Midbrain (tissue), 1 donor: ENCODE data around the gene VASH1.

Experiments
- DNase-seq: peaks from one replicate; lab custom pipeline; 2025; lab: John Stamatoyannopoulos, UW

Gene VASH1

DNA sequence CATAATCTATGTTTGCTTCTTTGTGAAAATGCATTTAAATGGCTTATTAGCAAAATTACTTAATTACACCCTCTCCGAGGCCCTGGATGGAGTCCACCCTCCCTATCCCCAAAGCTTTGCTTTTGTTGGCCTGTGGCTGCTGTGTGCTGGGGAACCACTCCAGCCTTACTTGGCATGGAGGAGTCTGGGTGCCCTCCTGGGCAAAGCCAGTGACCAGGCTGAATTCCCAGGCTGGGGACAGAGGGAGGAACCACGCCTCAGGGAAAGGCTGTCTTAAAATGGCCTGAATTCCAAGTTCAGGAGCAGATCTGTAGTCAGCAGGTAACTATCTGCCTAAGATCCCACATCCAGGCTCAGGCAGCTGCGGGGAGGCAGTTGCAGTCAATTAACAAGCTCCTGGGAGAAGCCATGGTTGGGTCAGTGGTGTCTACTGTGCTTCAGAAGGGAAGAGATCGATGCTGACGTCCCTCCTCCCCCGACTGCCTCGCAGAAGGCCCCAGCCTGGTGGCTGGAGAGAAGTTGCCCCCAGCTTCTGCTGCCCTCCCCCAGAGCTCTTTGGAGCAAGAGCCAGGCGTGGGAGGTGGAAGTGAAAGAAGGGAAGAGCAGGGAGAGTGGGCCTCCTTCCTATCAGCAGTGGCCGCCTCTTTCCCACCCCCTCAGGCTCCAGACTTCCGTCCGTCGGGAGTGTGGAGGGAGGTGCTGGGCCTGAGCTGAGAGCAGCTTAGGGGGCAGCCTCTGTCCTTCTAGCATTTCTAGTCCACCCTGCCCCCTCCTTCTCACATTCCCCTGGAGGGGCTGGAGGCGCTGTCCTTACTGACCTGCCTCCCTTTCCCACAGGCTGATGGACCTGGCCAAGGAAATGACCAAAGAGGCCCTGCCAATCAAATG lies 11.3 kb downstream of the VASH1 start:
- peak; percentile 47 for DNase-seq

DNA sequence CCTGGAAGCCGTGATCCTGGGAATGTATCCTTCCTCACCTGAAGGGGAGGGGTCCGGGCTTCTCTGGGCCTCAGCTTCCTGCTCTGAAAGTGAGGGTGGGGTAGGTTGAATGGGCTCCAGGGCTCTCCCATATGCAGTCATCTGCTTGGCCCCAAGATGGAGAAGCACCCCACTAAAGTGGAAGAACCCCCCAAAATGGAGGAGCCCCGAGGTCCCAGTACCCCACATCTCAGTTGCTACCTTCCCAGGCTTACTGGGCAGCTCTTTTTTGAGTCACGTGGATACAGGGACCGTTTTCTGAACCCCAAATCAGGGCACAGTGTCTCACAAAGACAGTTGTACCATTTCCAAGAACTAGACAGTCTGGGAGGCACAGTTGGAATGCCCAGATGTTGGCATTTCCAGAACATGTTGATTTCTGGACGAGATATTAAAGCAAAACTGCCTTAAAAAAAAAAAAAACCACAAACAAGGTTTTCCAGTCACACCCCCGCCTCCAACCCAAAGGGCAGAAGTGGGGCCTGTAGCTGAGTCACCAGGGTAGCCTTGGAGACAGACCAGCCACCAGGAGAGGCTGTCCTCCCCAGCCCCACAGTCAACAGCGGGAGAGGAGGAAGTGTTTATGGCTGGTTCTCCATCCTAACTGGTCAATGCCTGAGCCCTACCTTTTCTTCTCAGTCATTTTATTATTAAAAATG lies 12.1 kb downstream of the VASH1 start:
- no peak for DNase-seq

GRCh38 chr14:76773956-76774820 lies 12.9 kb downstream of the VASH1 start:
- DNase-seq, result no peak

GRCh38 chr14:76774821-76775694 lies 13.8 kb downstream of the VASH1 start:
- DNase-seq, result no peak

DNA sequence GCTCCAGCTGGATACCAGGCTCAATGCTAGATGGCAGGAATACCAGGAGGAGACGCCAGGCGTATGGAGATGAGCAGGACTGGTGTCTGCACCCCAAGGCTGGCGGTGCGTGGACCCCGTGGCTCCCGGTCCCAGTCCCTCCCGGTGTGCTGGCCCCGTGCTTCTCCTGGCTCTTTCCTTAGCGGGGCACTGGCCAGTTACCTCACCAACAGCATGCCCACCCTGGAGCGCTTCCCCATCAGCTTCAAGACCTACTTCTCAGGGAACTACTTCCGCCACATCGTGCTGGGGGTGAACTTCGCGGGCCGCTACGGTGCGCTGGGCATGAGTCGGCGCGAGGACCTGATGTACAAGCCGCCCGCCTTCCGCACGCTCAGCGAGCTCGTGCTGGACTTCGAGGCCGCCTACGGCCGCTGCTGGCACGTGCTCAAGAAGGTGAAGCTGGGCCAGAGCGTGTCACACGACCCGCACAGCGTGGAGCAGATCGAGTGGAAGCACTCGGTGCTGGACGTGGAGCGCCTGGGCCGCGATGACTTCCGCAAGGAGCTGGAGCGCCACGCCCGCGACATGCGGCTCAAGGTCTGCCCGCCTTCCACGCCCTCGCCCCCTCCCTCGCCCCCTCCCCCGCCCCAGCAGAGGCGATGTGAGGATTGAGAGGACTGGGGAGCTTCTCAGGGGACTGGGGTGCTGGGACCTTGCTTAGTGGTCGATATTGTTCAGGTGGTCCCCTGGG lies 14.6 kb downstream of the VASH1 start:
- no peak for DNase-seq

DNA sequence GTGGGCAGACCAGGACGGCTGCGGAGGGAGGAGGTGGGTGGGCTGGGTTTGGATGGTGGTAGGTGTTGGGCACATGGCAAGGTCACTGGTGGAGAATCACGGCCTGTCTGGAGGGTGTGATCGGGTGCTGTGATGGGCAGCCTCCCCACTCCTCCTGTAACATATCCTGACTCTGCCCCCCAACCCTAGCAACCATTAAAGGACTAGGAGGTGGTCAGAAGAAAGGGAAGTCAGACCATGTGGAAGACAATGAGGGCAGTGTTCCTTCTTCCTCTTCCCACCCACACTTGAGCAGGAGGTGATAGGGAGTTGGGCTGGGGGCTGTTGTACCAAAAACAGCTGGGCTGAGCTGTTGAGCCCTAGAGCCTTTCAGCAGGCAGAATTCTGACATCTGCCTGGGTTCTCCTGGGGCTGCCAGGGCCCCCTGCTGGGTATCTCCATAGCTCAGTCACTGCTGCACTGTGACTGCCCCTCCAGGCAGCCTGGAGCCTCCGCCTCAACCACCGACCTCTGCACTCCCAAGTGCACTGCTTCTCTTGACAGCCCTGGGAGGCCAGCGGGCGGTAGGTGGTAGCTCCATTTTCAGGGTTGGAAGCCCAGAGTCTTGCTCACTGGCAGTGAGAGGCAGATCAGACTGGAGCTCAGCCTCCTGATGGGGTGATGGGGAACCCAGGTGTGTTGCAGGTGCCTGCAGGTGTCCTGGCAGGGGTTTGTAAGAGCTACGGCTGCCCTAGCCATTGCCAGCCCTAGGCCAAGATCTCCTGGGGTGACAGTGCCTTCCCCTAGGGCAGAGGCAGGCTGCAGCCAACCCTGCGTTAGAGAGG lies 15.4 kb downstream of the VASH1 start:
- DNase-seq, result no peak

GRCh38 chr14:76777721-76778120 lies 16.5 kb downstream of the VASH1 start:
- no peak for DNase-seq

GRCh38 chr14:76778546-76779215 lies 17.4 kb downstream of the VASH1 start:
- DNase-seq, result no peak

GRCh38 chr14:76779221-76780057 lies 18.2 kb downstream of the VASH1 start:
- no peak for DNase-seq

- DNase-seq, result no peak
Measured at GRCh38 chr14:76780058-76780345, 18.7 kb downstream of the VASH1 start.

GRCh38 chr14:76780360-76780759 lies 19.1 kb downstream of the VASH1 start:
- no peak for DNase-seq

DNA sequence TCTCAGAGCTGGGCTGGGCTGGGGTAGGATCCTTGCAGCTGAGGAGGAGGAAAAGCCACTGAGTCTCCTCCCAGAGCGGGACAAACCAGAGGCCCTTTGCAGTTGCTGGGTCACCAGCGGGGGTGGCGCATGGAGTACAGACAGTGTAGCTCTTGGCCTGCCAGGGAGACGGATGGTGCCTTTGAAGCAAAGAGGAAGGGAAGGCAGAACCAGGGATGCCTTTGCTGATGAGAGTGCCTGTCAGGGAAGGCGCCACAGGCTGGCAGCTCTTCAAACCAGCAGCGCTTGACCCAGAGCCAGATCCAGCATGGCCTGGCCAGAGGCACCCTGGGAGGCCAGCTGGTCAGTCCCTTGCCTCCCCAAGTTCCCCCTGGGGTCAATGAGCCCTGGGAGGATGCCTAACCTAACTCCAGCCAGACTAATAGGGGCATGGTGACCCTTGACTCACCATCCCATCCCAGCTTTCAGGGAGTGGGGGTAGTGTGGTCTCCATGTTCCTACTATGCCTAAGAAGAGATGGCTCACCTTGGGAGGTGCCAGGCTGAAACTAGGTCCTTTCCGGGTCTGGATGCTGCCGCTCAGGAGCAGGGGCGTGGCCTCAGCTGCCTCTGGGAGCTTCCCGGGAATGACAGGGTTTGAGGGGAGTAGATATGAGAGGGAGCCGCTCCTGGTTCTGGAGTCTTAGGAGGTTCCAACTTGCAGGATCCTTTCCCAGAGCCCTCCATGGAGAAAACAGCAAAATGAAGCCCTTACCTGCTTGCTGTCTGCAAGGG lies 19.8 kb downstream of the VASH1 start:
- peak; percentile 82 for DNase-seq

- DNase-seq, result no peak
Measured at GRCh38 chr14:76781648-76782051, 20.4 kb downstream of the VASH1 start.

DNA sequence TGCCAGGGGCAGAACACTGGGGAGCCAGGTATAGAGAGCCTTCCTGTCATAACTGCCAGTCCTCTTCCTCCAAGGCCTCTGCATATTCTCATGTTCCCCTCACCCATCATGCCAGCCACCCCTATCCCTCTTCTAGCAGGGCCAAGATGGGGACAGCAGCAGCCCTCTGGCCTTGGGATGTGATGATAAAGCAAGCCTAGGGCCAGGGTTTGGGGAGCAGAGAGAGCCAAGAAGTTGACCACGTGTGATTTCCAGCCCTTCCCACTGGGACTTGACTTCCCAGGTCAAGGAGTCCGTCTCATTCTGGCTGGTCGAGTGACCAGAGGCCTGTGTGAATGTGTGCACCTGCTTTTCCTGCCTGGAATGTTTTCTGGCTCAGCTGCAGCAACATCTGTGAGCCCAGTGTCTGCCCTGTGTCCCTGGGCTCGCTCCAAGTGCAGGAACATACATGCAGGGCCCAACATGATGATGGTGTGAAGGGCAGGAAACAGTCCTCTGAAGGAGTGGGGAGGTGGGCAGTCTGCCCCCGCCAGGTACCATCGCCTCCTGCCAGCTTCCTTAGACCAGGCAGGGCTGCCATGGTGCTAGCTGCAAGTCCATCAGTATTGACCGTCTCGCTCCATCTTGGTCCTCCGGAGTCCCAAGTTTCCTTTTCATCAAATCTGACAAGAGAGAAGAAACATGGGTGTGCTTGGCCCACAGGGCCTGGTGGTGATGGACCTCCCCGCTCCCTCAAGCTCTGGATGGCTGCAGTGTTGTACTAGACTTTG lies 21.0 kb downstream of the VASH1 start:
- no peak for DNase-seq

GRCh38 chr14:76782885-76783566 lies 21.8 kb downstream of the VASH1 start:
- DNase-seq, result peak; percentile 19

- DNase-seq, result no peak
Measured at GRCh38 chr14:76784266-76784874, 23.1 kb downstream of the VASH1 start.
